AG04450 (cell line): ENCODE measurements around the gene CD79B. TPM values are rescaled to one million over a fixed set of nuclear protein-coding genes. Genes with fewer than 3 reads are reported as not detected.

Source experiments
- CTCF ChIA-PET: fragments of 300-600, 350-600 bp; formaldehyde crosslinking; extraction: SDS; loops from one replicate; lab custom pipeline; 2022; ENCODE audit warnings: antibody characterized with exemption, inconsistent platforms; lab: Charles Lee
- POLR2A ChIA-PET: fragments of 350-600 bp; formaldehyde crosslinking; extraction: SDS; loops from one replicate; lab custom pipeline; 2021; ENCODE audit warnings: antibody characterized with exemption, inconsistent platforms; lab: Yijun Ruan, JAX
- DNase-seq: peaks from one replicate; pipeline ENCODE4 v3.0.0-alpha.2; 2011; ENCODE audit warnings: low read depth, low spot score
- H3K27ac ChIP-seq: one replicate; pipeline ENCODE4 v1.5.1; 2012; ENCODE audit warnings: low read depth, low read length, control low read depth
- H3K27me3 ChIP-seq: one replicate; pipeline ENCODE4 v1.6.0; 2012; ENCODE audit warnings: low read length; ENCODE audit not compliant: control insufficient read depth, insufficient read depth
- H3K4me3 ChIP-seq: 2 replicates; pipeline ENCODE4 v1.5.1; 2011; ENCODE audit warnings: mild to moderate bottlenecking, low read depth, low read length, control low read depth
- H3K9me3 ChIP-seq: 2 replicates; pipeline ENCODE4 v1.5.1; 2012; ENCODE audit warnings: low read length; ENCODE audit not compliant: control insufficient read depth, insufficient read depth
- CTCF ChIP-seq: IDR thresholded peaks from 2 replicates; pipeline ENCODE4 v1.5.1; 2011; ENCODE audit warnings: low read depth, low read length, control low read depth, inconsistent platforms
- polyA plus RNA-seq: library from polyadenylated mRNA; depleted of rRNA; stranded (reverse); fragments of >200 nt; gene quantifications from 2 replicates; pipeline ENCODE4 v1.2.3, GENCODE V29; 2011

CD79B gene
- polyA plus RNA-seq, 1 experiment = not detected

GRCh38 chr17:63974594-63975192 is 42.6 kb upstream of the CD79B start:
- ChIA-PET CTCF (interaction anchor here (1.4 kb wide), 1 partner anchor 16 kb away, joined by 4 read pairs; no protein-coding TSS in a partner anchor), POLR2A (no interaction called here)
- no peak overlapping the region for H3K4me3 ChIP-seq
- no peak for TF ChIP-seq CTCF
- no peak for DNase-seq
- H3K27me3 ChIP-seq = peaks cover 7% of the 10 kb centered on the region
- H3K9me3 ChIP-seq = no peaks in the 10 kb centered on the region; the same call in 1 of the 2 replicates
- no peak overlapping the region for H3K27ac ChIP-seq

- H3K4me3 ChIP-seq = no peak overlapping the region
- ChIA-PET POLR2A (no interaction called here), CTCF (interaction anchor here (1.2 to 1.4 kb wide), 2 partner anchors 17 to 28 kb away, joined by 4 to 5 read pairs; no protein-coding TSS in a partner anchor)
- no peak overlapping the region for H3K27ac ChIP-seq
- no peak for DNase-seq
- no peak for TF ChIP-seq CTCF
- no peaks in the 10 kb centered on the region; the same call in 1 of the 2 replicates for H3K9me3 ChIP-seq
- H3K27me3 ChIP-seq = peaks cover 7% of the 10 kb centered on the region
Measured at GRCh38 chr17:63973930-63974593, 41.9 kb upstream of the CD79B start.

- Histone ChIP-seq H3K27ac (no peak overlapping the region), H3K9me3 (no peaks in the 10 kb centered on the region; the same call in 1 of the 2 replicates), H3K4me3 (no peak overlapping the region), H3K27me3 (peaks cover 7% of the 10 kb centered on the region)
- CTCF ChIA-PET = interaction anchor here (1.2 kb wide), 1 partner anchor 27 kb away, joined by 5 read pairs; no protein-coding TSS in a partner anchor
- no peak for DNase-seq
- no peak for TF ChIP-seq CTCF
- POLR2A ChIA-PET = no interaction called here
Measured at GRCh38 chr17:63973247-63973646, 41.1 kb upstream of the CD79B start.

- Histone ChIP-seq H3K27ac (no peak within 1 kb of the TSS), H3K4me3 (no peak within 1 kb of the TSS), H3K27me3 (peaks cover 7% of the 10 kb centered on the region), H3K9me3 (no peaks in the 10 kb centered on the region; the same call in 1 of the 2 replicates)
- no peak for TF ChIP-seq CTCF
- POLR2A ChIA-PET = no interaction called here
- CTCF ChIA-PET = no interaction called here
- DNase-seq = no peak
Measured at GRCh38 chr17:63972796-63973195, 40.7 kb upstream of the CD79B start, which contains the start of gene SCN4A. SCN4A (minus strand) TSS chr17:63972918; CDS start chr17:63972841, 77 bp downstream.

GRCh38 chr17:63969278-63969677 is 37.1 kb upstream of the CD79B start:
- CTCF ChIA-PET = interaction anchor here (1.1 to 2.0 kb wide), 2 partner anchors 51 to 60 kb away, joined by 3 to 7 read pairs; partner anchors contain the start of gene GH1
- POLR2A ChIA-PET = no interaction called here
- no peak overlapping the region for H3K27ac ChIP-seq
- DNase-seq = no peak
- peaks cover 9% of the 10 kb centered on the region for H3K27me3 ChIP-seq
- H3K9me3 ChIP-seq = no peaks in the 10 kb centered on the region; the same call in 1 of the 2 replicates
- H3K4me3 ChIP-seq = no peak overlapping the region
- no peak for TF ChIP-seq CTCF
